A204.1 (cell line): ENCODE data around the gene TAPBPL.

Source experiments
- FAIRE-seq: peaks from 2 replicates; lab custom pipeline; 2012; peaks lifted over from hg19 to GRCh38; lab: Jason Lieb, UNC

TAPBPL gene

GRCh38 chr12:6437586-6437985 lies 14.3 kb upstream of the TAPBPL start:
- FAIRE-seq, result no peak

DNA sequence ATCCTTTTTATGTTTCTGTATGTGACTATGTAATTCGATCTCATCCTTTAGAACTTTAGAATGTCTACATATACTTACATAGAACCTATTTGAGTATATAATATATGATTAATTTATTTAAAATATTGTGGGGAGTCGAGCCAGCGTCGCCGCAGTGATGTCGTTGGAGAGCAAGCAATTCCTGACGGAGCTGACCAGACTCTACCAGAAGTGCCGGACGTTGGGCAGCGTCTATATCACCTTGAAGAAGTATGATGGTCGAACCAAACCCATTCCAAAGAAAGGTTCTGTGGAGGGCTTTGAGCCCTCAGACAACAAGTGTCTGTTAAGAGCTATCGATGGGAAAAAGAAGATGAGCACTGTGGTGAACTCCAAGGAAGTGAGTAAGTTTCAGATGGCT lies 13.5 kb upstream of the TAPBPL start:
- no peak for FAIRE-seq

GRCh38 chr12:6440391-6440790 lies 11.5 kb upstream of the TAPBPL start:
- FAIRE-seq, result no peak

GRCh38 chr12:6442836-6443235 lies 9.0 kb upstream of the TAPBPL start:
- FAIRE-seq, result no peak

- no peak for FAIRE-seq
These were observed 8.4 kb upstream of the TAPBPL start for GRCh38 chr12:6443361-6443983.

DNA sequence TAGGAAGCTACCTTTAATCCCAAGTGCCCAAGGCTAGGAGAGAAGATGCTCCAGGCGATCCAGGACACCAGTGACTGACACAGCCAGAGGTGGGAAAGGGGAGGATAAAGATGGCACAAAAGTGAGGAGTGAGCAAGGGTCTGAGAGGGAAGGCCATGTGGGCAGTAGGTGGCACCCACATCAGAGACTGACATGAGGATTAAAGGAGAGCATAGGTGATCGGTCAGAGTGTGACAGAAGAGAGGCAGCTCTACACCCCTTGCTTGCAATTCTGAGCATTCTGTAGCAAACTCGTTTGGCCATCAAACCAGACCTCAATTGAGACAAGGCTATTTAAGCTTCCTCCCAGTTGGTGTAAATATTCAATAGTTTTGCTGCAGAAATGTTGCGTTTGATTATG lies 7.8 kb upstream of the TAPBPL start:
- FAIRE-seq, result no peak

DNA sequence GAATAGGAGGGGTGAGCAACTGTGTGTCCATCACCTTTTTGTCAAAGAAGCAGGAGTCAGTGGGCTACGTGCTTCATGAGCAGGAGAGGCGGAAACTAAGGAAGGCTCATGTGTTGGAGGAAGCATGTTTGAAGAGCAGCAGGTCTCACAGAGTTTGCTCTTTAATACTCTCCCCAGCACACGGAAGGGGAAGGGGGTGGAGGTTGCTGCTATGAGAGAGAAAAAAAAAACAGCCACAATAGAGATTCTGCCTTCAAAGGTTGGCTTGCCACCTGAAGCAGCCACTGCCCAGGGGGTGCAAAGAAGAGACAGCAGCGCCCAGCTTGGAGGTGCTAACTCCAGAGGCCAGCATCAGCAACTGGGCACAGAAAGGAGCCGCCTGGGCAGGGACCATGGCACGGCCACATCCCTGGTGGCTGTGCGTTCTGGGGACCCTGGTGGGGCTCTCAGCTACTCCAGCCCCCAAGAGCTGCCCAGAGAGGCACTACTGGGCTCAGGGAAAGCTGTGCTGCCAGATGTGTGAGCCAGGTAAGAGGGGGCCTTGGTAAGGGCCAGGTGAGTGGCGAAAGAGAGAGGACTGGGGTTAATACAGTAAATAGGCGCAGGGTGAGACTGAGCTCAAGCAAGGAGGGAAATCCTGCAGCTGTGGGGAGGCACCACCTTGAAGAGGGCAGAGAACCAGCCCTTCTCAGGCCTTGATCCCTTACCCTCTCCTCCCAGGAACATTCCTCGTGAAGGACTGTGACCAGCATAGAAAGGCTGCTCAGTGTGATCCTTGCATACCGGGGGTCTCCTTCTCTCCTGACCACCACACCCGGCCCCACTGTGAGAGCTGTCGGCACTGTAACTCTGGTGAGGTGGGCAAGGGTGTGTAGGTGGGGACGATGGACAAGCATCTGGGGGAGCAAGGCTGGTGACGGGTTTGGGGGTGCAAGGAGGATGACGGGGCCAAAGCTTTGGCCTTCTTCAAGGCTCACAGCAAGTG lies 6.8 kb upstream of the TAPBPL start, which contains the start of gene CD27:
Gene CD27 (plus strand): TSS at position 252 of the 985 bp plus-strand sequence. CDS start 141 bp downstream, at position 393.
- FAIRE-seq, result no peak

DNA sequence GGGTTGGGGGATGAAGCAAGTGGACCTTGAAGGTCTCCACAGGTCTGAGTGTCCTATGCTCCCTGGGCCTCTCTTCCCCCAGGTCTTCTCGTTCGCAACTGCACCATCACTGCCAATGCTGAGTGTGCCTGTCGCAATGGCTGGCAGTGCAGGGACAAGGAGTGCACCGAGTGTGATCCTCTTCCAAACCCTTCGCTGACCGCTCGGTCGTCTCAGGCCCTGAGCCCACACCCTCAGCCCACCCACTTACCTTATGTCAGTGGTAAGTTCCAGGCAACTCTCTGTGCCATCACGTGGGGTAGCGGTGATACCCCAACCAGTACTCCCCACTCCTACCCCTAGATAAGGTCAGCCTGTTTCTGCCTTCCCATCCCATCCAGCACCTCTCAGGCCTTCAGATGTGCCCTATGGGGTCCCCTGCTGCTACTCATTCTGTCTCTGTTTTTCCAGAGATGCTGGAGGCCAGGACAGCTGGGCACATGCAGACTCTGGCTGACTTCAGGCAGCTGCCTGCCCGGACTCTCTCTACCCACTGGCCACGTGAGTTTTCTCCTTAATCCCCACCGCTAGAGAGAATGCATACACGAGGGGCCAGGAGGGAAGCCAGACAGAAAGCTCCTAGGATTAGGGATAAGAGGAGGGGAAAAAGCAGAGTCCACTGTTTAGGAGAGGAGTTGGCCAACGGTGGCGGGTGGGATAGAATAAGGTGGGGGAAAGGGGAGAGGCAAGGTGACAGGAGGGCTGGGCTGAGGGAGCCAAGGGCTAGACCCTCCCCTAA lies 1.6 kb upstream of the TAPBPL start:
- no peak for FAIRE-seq

GRCh38 chr12:6450869-6451347 lies 934 bp upstream of the TAPBPL start:
- FAIRE-seq, result no peak

- FAIRE-seq, result no peak
These were observed 552 bp downstream of the TAPBPL start for GRCh38 chr12:6452245-6452943.

- FAIRE-seq, result no peak
These were observed 1.2 kb downstream of the TAPBPL start for GRCh38 chr12:6452944-6453630.

DNA sequence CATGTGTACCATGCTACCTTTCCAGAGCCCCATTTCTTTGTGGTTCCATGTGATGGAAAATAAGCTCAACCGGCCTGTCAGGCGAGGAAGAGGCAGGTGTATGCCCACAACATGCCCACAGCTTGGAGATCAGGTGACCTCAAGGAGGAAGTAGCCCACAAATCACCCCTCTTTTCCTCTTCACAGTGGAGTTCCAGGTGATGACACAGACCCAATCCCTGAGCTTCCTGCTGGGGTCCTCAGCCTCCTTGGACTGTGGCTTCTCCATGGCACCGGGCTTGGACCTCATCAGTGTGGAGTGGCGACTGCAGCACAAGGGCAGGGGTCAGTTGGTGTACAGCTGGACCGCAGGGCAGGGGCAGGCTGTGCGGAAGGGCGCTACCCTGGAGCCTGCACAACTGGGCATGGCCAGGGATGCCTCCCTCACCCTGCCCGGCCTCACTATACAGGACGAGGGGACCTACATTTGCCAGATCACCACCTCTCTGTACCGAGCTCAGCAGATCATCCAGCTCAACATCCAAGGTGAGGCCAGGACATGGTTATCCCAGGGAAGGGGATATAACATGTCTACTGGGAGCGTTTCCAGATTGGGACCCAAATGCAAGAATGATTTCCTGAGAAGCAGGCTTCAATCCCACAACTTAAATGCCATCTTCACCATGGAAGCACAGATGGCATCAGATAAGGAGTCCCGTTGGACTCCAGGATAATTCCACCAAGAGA lies 5.5 kb downstream of the TAPBPL start:
- no peak for FAIRE-seq

- FAIRE-seq, result no peak
These were observed 6.6 kb downstream of the TAPBPL start for GRCh38 chr12:6458281-6459003.

DNA sequence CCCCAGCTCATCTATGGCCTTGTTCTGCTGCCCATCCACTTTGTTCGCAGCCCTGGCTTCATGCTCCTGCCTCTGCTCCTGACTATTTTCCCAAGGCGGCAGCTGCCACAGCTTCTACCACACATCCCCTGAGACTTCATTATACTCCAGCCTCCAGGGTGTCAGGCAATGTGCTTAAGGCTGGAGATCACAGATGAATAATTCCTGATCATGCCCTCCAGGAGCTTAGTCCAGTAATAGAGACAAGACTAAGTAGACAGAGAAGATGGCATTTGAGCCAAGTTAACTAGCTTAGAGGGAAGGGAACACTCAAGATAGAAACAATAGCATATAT lies 7.1 kb downstream of the TAPBPL start:
- no peak for FAIRE-seq

- FAIRE-seq, result no peak
These were observed 9.0 kb downstream of the TAPBPL start for GRCh38 chr12:6460751-6461371.

- no peak for FAIRE-seq
These were observed 9.8 kb downstream of the TAPBPL start for GRCh38 chr12:6461401-6462233.

GRCh38 chr12:6462234-6462995 lies 10.6 kb downstream of the TAPBPL start:
- no peak for FAIRE-seq

DNA sequence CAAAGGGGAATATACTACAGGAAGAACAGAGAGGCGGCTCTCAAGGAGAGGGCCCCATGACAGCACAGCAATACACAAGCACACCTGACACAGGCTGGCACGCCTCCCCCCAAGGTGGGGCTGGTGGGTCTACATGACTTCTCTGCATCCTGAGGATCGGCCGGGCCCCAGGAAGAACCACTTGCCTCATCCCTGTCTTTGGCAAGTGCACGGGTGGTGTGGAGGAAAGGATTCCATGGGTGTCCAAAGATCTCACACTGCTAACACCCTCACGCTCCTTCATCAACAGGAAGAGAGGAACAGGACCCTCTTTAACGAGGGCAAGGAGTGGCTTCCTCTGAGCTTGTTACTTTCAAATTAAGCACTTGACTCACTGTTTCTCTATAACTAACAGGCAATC lies 11.4 kb downstream of the TAPBPL start:
- no peak for FAIRE-seq
